Activated CD4-positive, alpha-beta T cell treated with anti-CD3 and anti-CD28 coated beads, Interleukin-2, amount 50 U/mL, for 4 hours (primary cell): ENCODE measurements around the gene SDK2.

Source experiments
- DNase-seq, 2 experiments: peaks; one replicate each; pipeline ENCODE4 v3.0.0-alpha.2; 2020

SDK2 gene

DNA sequence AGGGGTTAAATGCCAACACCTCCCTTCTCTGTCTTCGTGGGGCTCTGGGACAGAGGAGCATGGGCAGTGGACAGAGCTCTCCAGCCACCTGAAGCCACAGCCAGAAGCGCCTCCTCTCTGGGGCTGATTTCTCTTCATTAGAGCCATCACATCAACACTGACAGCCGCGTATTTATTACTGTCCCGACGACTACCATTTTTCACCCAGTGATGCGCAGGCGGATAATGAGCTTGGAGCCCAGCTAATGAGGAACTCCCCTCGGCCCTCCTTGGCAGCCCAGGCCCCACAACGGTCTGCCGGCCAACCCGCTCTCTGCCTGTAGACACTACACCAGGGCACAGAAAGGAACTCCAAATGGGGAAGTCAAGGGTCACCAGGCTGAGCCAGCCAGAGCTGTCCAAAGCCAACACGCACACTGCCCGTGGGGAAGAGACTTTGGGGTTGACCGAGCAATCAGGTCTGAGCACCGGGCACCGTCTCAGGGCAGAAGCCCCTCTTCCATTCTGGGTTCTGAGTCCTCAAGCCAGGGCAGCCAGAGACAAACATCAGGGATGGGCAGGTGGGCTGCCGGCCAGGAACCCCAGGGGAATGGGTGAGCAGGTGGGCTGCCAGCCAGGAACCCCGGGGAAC lies 13.2 kb downstream of the SDK2 start:
- no peak for DNase-seq

DNA sequence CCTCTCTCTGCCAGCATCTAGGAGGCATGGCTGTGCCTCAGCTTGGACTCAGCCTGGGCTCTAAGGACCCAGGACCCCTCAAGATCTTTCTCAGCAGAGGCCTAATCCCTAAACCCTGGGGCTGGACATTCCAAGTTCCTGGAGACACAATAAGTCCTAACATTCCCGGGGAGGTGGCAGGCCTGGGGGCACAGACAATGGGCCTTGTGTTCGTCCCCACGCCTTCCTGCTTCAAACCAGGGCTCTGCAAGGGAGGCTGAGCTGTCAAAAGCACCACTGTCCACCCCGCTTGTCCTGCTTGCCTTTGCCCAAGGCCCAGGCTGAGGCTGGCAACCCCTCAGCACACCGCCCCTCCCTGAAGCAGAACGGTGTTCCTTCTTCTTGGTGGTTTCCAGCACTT lies 13.7 kb downstream of the SDK2 start:
- no peak for DNase-seq

- DNase-seq, result no peak
Observed at GRCh38 chr17:73628642-73629552, 15.3 kb downstream of the SDK2 start.

GRCh38 chr17:73625991-73626673 lies 18.1 kb downstream of the SDK2 start:
- no peak for DNase-seq

- DNase-seq, result no peak
Observed at GRCh38 chr17:73625006-73625405, 19.2 kb downstream of the SDK2 start.

- no peak for DNase-seq
Observed at GRCh38 chr17:73624496-73624988, 19.7 kb downstream of the SDK2 start.

- no peak for DNase-seq
Observed at GRCh38 chr17:73623818-73624217, 20.4 kb downstream of the SDK2 start.

GRCh38 chr17:73623247-73623646 lies 21.0 kb downstream of the SDK2 start:
- DNase-seq, result no peak

DNA sequence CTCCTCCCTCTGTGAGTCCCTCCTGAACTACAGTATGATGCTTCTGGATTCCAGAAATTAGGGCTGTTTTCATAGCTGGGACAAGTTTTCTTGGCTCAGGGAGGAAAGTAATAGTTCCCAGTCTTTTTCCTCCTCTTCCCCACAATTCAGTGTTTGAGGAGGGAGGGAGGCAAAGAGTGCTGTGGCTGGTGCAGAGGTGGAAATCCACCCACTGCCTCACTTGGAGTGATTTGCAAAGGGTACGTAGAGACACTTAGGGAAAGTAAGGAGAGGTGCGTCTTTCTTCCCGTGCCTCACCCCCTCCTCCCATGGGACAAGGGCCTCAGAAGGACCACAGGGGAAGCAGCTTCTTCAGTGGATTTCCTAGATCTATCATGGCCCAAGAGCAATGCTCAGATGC lies 21.9 kb downstream of the SDK2 start:
- no peak for DNase-seq

GRCh38 chr17:73621685-73622084 lies 22.6 kb downstream of the SDK2 start:
- DNase-seq, result no peak

GRCh38 chr17:73620414-73620813 lies 23.8 kb downstream of the SDK2 start:
- no peak for DNase-seq

GRCh38 chr17:73617501-73617900 lies 26.7 kb downstream of the SDK2 start:
- no peak for DNase-seq

DNA sequence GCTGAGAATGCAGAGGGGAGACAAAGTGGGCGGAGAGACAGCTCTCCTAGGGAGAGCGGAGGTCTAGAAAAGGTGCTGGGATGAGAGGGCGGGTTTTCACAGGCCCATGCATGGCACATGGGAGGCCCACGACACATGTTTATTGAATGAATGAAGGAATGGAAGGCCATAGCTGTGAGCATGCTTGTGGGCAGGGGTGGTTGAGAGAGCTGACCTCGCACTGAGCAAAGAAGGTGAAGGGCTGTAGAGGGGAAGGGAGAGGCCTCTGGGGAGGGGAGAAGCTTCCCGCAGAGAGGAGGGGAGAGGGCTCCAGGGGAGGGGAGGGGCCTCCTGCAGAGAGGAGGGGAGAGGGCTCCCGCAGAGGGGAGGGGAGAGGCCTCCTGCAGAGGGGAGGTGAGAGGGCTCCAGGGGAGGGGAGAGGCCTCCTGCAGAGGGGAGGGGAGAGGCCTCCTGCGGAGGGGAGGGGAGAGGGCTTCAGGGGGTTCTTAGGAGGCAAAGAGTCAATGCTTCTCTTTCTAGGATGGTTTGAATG lies 27.3 kb downstream of the SDK2 start:
- DNase-seq, result no peak

DNA sequence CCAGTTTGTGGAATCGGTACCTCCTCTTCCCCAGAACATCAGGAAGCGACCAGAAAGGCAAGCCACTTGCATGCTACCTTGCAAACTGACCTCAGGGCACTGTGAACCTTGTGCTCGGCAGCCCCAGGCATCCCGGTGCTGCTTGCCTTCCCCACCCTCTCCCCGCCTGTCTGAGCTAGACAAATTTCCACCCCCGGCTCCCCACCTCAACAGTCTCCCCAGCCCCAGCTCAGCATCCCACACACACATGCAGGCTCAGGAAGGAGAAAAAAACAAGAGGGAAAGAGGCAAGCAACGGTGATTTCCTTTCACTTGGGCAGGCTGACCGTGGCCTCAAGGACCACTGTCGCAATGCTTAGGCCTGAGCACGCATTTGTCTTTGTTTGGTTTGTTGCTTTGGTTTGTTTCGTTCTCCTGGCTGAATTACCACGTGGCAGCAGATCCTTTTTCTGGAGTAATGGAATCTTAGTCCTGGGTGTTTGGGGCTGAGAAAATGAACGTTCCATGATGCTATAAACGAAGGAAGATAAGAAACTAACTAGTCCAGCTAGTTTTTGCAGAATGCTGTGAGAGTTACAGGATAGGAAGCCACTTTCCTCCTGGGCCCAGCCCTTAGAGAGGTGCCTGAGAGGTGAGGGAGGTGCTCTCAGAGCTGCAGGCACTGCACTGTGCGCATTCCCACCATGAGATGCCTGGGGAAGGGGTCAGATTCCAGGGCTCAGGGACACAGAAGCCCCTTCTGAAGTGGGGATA lies 27.9 kb downstream of the SDK2 start:
- no peak for DNase-seq

DNA sequence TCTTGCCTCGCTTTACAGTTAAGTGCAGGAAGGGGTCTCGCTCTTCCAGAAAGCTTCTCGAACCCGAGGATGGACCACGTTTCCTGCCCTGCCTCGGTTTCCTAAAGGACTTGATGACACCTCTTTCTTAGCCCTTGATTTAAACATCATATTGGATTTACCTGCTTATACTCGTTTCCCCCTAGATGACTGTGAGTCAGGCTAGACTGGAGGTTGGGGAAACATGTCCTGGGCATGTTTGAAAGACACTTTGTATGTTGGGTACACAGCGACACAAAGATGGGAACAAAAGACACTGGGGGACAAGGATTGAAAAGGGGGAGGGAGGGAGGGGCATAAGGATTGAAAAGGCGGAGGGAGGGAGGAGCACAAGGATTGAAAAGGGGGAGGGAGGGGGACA lies 30.0 kb downstream of the SDK2 start:
- no peak for DNase-seq

GRCh38 chr17:73613271-73614233 lies 30.7 kb downstream of the SDK2 start:
- no peak for DNase-seq

DNA sequence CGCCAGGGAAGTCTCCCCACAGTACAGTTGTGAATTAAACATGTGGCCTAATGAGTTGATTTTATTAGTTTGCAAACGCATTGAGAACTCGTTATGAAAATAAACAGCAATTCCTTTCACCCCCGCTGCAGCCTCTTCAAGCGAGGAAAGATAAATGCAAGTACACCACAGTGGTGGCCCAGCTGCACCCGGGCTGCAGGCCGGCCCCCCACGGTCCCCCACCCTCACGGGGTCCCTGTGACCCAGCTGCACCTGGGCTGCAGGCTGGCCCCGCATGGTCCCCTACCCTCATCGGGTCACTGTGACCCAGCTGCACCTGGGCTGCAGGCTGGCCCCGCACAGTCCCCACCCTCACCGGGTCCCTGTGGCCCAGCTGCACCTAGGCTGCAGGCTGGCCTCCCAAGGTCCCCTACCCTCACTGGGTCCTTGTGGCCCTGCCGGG lies 32.2 kb downstream of the SDK2 start:
- DNase-seq, result no peak

DNA sequence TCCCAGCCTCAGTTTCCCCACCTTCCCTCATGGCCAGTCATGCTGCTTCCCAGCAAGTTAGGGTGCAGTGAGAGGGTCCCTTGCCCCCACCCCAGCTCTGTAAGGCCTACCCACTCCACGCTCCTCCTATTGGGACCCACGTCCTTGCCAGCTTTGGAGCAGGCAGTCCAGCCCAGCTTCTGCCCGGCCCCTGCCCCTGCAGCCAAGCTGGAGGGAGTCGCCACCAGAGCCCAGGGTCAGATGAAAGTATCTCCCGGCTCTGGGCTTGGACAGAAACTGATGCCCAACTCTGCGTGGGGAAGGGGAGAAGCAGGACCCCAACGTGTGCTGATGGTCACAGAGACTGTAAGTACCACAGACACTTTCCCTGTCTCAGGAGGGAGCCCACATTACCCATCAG lies 32.6 kb downstream of the SDK2 start:
- DNase-seq, result no peak

DNA sequence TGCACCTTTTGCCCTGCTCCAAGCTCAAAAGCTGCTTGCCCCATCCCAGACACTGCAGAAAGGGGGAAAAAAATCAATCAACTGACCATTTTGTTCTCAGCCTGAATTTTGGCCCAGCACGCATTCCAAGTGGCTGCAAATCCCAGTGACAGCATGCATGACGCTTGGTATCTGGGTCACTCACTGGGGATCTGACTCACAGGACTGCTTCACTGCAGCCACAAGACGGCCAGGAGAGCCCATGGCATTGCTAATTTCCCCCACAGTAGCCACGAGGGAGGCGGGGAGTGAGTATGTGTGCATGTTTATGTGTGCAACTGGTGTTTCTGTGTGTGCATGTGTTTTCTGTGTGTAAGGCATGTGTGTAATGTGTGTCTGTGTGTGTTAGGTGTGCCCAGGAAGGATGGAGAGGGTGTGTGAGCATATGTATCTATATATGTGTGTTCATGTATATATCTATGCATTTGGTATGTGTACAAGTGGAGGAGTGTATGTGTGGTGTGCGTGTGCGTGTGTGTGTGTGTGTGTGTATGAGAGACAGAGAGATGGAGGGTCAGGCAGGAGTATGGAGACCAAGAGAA lies 33.8 kb downstream of the SDK2 start:
- no peak for DNase-seq

DNA sequence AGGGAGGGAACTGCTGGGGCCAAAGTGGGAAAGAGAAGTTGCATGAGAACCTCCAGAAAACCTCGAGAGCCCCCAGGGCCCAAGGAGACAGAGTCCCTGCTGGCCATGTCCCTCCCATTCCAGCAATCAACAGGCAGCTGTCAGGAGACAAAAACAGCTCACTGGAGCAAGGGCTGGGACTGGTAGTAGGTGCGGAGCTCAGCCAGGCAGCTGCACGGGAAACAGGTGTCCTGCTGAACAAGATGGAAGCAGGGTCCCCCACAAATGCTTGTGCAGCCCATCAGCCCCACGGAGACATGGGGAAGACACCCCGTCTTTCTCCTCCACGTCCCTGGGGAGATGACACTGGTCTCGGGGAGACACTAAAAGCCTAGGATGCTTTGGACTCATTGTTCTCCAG lies 34.5 kb downstream of the SDK2 start:
- DNase-seq, result no peak

GRCh38 chr17:73609060-73609459 lies 35.2 kb downstream of the SDK2 start:
- DNase-seq, result no peak
